NCI-H2171 (cell line): Measurements from ENCODE around the gene FCRLA.
"Not testable (repeated sequence)": the region's sequence is repeated elsewhere in the genome, so short reads cannot be mapped to it uniquely, and the experiment has no call there.

ENCODE experiments used
- DNase-seq: peaks from one replicate; lab custom pipeline; 2025; lab: John Stamatoyannopoulos, UW

FCRLA gene, protein sequence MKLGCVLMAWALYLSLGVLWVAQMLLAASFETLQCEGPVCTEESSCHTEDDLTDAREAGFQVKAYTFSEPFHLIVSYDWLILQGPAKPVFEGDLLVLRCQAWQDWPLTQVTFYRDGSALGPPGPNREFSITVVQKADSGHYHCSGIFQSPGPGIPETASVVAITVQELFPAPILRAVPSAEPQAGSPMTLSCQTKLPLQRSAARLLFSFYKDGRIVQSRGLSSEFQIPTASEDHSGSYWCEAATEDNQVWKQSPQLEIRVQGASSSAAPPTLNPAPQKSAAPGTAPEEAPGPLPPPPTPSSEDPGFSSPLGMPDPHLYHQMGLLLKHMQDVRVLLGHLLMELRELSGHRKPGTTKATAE

DNA sequence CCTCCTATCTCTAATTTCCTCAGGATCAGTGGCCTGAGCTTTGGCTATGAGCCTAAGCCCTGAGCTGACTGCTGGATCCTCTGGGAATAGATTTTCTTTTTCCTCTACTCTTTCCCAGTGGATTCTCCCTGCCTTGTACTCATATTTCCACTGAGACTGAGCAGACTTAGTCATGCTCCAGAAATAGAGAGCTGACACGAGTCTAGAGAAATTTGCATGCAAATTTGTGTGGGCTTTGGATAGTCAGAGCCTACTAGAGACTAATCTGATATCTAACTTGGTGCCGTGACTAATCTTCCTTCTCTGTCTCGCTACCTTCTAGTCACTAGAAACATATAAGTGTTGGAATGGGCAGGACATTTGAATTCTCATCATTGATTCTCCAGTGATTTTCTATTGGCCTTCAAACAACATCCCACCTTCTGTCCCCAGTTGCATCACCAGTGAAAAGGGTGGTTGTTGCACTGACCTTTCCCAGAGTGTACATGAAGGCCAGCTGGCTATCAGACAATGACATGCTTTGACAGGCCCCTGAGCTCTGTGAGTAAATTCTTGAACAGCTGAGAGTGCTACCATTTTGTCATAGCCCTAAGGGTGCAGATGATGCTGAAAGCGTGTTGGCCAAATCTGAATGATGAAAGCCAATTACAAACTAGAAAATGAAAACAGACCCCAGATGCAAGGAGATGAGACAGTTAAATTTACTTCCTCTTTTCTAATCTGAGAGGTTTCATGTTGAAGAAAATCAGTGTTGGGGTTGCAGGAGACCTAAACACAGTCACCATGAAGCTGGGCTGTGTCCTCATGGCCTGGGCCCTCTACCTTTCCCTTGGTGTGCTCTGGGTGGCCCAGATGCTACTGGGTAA is at the start of gene FCRLA:
FCRLA (plus strand) TSS at position 748 of the 866 bp plus-strand sequence; CDS start at position 784, 36 bp downstream.
- DNase-seq: no peak

DNA sequence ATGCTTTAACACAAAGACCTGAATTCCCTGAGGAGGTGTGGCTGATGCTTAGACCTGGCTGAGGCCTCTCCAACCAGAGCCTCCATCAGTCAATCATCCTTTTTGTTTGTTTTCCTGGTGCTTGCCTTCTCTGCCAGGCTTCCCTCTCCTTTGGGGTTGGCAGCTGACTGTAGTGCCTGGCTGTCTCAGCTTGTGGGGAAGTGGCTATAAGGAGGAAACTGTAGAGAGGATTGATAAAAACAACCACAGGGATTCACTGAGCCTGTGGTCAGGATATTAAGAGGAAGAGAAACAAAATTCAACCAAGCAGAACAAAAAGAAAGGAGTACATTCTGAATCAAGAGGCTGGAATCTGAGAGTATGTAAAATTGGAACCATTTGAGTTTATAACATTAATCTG is 48.5 kb upstream of the FCRLA start:
- DNase-seq: not testable (repeated sequence)

DNA sequence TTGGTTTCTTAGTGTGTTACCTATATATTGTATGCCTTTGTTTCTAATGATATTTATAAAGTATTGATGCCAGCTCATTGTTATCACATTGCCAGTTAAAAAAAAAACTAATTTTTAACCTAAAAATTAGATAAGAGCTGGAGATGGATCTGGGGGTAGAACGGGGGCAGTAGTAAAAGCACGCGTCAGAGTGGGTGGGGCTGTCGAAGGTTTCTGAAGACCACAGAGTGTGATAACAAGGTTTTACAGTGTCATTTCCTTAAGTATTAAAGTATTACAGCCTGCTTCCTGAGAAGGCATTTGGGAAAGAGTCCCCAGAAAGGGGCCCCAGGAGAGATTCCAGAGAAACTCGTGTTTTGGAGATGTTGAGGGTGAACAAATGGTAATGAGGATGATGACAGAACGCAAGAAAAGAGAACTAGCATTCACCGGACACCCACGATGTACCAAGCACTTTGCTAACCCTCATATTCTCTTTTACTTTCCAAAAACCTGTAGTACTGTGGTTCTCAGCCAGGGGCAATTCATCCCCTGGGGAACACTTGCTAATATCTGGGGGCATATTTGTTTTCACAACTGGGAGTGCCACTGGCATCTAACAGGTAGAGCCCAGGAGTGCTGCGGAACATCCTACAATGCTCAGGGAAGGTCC is 45.2 kb upstream of the FCRLA start:
- DNase-seq: not testable (repeated sequence)

DNA sequence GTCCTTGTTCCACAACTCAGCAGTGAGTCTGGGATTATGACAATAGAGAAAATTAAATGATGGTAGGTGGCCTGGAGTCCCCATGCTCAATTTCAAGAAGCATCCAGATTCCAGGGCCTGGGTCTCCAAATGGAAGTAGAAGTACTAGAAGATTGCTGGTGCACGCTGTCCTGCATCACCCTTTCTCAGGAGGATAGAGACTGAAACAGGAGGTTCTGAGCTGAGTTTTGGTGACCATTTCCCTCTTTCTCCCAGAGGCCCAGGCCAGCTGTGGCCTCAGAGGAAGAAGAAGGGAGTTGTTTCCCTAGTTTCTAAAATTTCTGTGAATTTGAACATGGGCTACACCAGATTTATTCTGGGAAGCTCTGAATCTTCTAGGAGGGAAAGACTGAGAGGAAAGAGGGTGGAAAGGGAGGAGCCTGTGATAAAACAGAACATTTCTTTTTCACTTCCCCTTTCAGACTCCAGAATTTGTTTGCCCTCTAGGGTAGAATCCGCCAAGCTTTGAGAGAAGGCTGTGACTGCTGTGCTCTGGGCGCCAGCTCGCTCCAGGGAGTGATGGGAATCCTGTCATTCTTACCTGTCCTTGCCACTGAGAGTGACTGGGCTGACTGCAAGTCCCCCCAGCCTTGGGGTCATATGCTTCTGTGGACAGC is 44.2 kb upstream of the FCRLA start, which contains the start of gene FCGR2B:
FCGR2B (plus strand) TSS at position 460 of the 656 bp plus-strand sequence; CDS start at position 559, 99 bp downstream.
- DNase-seq: not testable (repeated sequence)

DNA sequence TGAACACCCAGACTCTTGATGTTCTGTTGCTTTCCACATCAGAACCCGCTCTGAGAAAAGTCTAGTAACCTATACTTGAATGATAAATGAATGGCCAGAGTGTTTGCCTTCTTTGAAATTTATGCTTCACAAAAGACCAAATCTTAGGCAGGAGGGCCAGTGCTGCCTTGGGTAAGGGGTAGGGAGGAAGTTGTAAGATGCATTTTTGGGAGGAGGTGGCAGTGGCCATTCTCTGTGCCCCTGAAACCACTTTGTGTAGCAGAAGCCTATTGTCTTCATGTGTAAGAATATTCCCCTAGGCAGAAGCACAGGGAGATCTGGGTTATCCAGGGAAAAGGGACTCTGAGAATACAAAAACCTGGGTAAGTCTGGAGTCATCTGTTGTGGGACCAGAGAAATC is 43.5 kb upstream of the FCRLA start:
- not testable (repeated sequence) for DNase-seq

DNA sequence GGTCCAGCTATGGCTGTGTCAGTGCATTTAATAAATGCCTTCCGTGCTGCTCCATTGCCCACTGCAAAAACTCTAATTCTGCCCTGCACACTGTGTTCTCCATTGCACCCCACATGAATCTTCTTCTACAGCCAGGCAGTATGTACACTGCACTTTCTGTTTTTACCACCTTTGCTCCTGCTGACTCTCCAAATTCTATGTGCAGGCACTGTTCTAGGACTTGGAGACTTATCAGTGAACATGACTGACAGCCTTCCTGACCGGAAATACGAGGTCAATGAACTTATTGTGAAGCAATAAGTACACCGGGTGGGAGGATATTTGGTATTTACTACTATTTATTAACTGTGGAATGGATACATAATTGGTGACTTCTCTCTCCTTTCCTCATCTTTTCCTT is 42.3 kb upstream of the FCRLA start:
- not testable (repeated sequence) for DNase-seq

DNA sequence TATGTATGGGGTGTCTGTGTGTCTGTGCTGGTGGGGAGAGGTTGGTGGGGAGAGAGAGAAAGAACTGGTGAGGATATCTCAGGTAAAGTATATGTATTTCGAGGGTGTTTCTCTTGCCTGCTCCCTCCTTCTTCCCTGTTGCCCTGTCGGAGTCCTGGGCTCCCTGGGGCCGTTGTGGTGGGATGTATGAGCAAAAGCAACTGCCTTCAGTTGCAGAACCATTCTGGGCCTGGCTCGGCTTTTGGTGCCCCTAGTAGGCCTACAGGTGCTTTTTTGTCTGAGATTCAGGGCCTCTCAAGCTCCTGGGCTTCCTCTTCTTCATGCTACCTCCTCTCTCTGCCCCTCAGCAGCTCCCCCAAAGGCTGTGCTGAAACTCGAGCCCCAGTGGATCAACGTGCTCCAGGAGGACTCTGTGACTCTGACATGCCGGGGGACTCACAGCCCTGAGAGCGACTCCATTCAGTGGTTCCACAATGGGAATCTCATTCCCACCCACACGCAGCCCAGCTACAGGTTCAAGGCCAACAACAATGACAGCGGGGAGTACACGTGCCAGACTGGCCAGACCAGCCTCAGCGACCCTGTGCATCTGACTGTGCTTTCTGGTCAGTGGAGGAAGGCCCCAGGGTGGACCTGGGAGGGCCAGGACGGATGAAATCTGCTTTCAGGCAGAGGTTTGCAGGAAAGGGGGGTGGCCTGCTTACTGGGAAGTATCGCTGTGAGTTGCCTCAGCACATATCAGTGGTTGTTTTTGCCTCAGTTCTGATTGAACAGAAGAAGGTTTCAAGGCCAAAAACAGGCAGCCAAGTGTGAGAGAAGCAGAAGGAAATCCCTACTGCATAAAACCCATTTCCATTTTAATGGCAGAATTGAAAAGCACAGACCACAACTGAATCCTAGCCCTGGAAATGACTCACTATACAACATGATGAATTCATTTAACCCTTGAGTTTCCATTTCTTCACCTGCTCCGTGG is 35.7 kb upstream of the FCRLA start:
- not testable (repeated sequence) for DNase-seq

DNA sequence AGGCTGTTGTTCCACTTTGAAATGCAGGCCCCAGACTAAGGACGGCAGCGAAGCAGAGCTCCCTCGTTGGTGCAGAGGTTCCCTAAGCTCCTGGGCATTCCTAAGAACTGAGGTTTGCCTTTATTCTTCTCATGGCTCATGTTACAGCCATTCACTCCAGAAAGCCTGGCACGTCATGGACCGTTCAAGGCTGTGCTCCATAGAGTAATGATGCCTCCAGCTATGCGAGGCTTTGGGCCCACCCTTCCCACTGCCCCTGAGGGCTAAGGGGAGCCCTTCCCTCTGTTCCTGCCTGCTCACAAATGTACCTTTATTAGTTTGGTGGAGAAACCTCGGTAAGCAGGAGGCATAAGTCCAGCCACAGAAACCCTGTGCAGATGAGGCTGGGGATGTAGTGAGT is 33.6 kb upstream of the FCRLA start:
- DNase-seq: not testable (repeated sequence)

DNA sequence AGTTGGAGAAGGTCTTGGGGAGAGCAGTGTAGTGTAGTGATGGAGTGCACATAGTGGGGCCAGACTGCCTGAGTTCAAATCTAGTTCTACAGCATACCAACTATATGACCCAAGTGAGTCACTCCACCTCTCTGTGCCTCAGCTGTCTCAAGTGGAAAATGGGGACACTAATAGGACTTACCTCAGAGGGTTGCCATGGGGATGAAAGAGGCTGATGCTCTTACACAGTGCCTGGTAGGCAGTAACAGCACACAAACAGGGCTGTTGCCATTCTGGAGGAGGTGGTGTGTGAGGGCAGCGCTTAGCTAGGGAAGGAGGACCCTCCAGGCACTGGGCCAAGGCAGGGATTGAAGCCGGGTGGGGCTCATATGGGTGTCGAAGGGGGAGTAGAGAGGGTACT is 32.6 kb upstream of the FCRLA start:
- DNase-seq: not testable (repeated sequence)

DNA sequence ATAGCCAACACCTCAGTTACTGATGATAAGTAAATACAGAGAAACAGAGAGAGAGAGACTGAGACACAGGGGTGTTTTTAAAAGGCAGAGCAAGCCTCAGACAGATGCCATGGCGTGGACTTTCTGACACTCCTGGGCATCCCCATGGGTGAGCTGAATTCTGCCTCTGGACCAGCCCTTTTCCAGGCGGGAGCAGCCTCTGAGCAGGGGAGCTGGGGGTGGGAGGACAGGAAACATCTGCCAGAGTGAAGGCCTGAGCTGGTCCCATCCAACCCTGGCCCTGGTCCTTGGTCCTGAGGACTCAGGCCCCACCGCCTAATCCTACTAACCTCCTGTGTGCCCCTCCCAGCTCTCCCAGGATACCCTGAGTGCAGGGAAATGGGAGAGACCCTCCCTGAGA is 32.1 kb upstream of the FCRLA start:
- not testable (repeated sequence) for DNase-seq

DNA sequence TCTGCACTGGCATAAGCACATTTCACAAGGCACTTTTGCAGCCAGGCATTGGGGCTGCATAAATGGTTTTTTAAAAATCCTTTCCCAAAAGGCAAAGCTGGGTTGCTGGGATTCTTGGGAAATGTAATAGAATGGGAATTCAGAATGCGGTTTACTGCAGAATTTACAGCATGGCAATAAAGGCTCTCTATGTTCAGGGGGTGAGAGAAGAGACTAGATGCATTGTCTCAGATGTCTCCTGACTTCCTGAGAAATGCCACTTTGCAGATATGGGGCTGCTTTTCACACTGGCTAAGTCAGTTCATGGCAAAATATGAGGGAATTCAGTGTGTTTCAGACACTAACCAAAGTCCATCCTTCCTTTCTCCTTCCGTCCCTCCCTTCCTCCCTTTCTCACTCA is 30.6 kb upstream of the FCRLA start:
- no peak for DNase-seq

DNA sequence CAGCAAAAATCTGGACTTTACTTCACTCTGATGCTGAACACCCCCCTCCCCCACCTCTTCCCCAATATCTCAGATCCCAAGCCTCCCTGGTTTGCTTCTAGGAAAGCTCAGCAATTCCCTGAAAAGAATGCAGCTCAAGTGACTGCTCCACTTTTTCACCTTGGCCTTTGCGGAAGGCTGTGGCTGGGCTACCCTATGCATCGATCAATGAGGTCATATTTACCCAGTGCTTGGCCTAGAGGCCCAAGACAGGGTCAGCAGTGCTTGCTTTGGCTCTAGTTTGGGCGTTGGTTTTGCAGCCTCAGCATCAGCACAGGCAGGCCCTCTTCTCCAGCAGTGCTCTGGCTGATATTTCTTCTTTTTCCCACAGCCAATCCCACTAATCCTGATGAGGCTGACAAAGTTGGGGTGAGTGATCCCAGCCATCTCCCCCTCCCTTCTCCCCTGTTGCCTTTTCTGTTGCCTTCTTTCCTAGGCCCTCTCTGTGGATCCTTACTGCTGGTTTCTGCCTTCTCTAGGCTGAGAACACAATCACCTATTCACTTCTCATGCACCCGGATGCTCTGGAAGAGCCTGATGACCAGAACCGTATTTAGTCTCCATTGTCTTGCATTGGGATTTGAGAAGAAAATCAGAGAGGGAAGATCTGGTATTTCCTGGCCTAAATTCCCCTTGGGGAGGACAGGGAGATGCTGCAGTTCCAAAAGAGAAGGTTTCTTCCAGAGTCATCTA is 29.9 kb upstream of the FCRLA start:
- no peak for DNase-seq

DNA sequence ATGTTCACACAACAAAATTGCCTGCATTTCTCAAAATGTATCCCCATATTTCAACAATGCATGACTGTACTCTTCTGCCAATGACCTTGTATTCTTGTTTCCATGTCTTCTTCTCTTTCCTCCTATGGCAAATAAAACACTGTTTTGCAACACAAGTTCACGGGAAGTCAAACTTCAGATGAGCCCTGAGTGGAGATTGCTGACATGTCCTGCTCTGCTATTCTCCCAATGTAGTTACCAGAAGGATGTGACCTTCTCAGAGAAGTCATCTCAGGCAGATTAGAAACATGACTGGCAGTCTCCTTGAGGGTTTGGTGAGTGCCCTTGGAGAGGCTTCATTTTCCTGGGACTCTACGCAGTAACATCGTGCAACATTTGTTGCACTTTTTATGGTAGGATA is 28.5 kb upstream of the FCRLA start:
- no peak for DNase-seq

DNA sequence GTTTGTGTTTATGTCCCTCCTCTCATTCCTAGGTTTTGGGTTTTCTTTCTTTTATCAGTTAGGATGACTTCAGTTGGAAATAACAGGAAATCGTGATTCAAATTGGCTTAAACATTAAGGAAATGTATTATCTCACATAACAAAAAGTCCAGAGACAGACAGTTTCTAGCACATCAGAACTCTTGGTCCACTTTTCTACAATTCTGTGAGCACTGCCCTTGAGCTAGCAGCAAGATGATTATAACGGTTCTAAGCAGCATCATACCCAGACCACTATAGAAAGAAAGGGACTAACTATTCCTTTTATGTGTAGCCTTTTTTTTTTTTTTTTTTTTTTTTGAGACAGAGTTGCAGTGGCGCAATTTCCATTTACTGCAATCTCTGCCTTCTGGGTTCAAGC is 25.1 kb upstream of the FCRLA start:
- DNase-seq: no peak

DNA sequence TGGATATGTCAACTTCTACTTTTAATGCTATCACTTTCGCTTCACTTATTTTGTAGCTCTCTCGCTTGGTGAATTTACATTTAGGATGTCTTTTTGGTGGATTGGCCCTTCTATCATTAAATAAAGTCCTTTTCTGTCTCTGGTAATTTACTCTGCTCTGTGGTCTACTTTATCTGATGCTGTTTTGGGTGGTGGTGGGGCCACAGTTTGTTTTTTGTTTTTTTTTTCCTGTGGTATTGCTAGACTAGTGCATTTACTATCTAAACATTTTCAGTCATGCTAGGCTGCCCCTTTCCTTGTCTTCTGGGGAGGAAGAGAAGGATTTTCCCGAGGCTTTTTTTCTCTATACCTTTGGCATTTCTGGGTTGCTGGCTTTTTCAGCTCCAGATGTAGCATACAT is 18.1 kb upstream of the FCRLA start:
- no peak for DNase-seq

DNA sequence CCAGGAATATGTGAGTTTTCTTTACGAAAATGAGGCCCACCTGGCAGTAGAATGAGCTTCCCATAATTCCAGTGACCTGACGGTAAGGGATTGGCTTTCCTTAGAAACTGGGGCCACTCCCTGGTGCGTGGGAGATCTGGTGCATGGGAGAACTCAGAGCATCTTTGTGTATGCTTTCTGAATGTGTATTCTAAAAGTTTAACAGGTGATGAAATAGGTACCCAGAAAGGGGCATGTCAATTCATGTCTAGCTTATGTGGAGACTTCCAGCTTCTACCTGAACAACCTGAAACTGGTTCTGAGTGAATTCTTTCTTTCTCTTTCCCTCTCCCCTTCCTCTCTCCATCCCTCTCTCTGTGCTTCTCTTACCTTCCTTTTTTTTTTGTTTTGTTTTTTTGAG is 15.2 kb upstream of the FCRLA start:
- no peak for DNase-seq

DNA sequence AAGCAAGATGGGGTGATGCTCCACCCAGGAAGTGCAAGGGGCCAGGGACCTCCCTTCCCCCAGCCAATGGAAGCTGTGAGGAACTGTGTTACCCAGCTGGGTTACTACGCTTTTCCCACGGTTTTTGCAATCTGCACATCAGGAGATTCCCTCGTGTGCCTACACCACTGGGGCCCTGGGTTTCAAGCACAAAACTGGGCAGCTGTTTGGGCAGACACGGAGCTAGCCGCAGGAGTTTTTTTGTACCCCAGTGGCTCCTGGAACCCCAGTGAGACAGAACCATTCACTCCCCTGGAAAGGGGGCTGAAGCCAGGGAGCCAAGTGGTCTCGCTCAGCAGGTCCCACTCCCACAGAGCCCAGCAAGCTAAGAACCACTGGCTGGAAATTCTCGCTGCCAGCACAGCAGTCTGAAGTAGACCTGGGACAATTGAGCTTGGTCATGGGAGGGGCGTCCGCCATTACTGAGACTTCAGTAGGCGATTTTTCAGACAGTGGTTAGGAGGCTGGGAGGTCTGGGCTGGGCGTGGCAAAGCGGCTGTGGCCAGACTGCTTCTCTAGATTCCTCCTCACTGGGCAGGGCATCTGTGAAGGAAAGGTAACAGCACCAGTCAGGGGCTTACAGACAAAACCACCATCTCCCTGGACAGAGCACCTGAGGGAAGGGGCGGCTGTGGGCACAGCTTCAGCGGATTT is 13.9 kb upstream of the FCRLA start:
- not testable (repeated sequence) for DNase-seq

DNA sequence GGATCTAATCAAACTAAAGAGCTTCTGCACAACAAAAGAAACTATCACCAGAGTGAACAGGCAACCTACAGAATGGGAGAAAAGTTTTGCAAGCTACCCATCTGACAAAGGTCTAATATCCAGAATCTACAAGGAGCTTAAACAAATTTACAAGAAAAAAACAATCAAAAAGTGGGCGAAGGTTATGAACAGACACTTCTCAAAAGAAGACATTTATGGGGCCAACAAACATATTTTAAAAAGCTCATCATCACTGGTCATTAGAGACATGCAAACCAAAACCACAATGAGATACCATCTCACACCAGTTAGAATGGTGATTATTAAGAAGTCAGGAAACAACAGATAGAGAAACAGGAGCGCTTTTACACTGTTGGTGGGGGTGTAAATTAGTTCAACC is 8.7 kb upstream of the FCRLA start:
- not testable (repeated sequence) for DNase-seq

DNA sequence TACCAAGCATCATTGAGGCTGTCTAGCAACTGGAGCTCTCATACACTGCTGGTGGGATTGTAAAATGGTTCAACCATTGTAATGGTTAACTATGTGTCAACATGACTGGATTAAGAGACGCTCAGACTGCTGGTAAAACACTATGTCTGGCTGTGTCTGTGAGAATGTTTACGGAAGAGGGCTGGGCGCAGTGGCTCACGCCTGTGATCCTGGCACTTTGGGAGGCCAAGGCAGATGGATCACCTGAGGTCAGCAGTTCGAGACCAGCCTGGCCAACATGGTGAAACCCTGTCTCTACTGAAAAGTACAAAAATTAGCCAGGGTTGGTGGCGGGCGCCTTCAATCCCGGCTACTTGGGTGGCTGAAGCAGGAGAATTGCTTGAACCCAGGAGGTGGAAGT is 4.8 kb upstream of the FCRLA start:
- DNase-seq: no peak
